GM10248 (cell line): ENCODE results near the gene SERGEF.

ENCODE experiments used
- CTCF ChIA-PET: fragments of 300-600 bp; sonication (Branson Sonifier 250); formaldehyde crosslinking; extraction: SDS; loops from one replicate; lab custom pipeline; 2021; ENCODE audit warnings: antibody characterized with exemption; lab: Yijun Ruan, JAX
- POLR2A ChIA-PET: fragments of 350-650 bp; sonication (Branson Sonifier 250); formaldehyde crosslinking; extraction: SDS; loops from one replicate; lab custom pipeline; 2020; ENCODE audit warnings: antibody characterized with exemption; lab: Yijun Ruan, JAX
- DNase-seq: peaks from one replicate; pipeline ENCODE4 v3.0.0; 2012; ENCODE audit errors: extremely low spot score
- CTCF ChIP-seq: IDR thresholded peaks from 2 replicates; pipeline ENCODE4 v1.5.1; 2012; ENCODE audit warnings: mild to moderate bottlenecking, low read depth; ENCODE audit errors: extremely low read depth, missing control alignments, control extremely low read depth

The SERGEF gene

GRCh38 chr11:17765356-17766072 is 247.3 kb downstream of the SERGEF start:
- DNase-seq: no peak
- ChIA-PET CTCF (interaction anchor here (0.8 to 1.4 kb wide), 2 partner anchors 35 to 213 kb away, joined by 3 read pairs; no protein-coding TSS in a partner anchor), POLR2A (no interaction called here)
- TF ChIP-seq CTCF: no peak

- POLR2A ChIA-PET: no interaction called here
- no peak for DNase-seq
- CTCF ChIA-PET: interaction anchor here (0.8 to 1.4 kb wide), 2 partner anchors 34 to 214 kb away, joined by 3 read pairs; no protein-coding TSS in a partner anchor
- no peak for TF ChIP-seq CTCF
These were observed 248.2 kb downstream of the SERGEF start for GRCh38 chr11:17764446-17765218.

GRCh38 chr11:17763703-17764102 is 249.1 kb downstream of the SERGEF start:
- ChIA-PET CTCF (interaction anchor here (8.9 kb wide), 1 partner anchor 212 kb away, joined by 91 read pairs; no protein-coding TSS in a partner anchor), POLR2A (no interaction called here)
- no peak for TF ChIP-seq CTCF

GRCh38 chr11:17763244-17763643 is 249.6 kb downstream of the SERGEF start:
- CTCF ChIA-PET: interaction anchor here (8.9 kb wide), 1 partner anchor 213 kb away, joined by 91 read pairs; no protein-coding TSS in a partner anchor
- no peak for DNase-seq
- TF ChIP-seq CTCF: no peak
- POLR2A ChIA-PET: no interaction called here

More at GRCh38 chr11:17763703-17764102, 249.1 kb downstream of the SERGEF start:
- no peak for DNase-seq

- DNase-seq: peak; percentile 48
- no peak for TF ChIP-seq CTCF
- POLR2A ChIA-PET: no interaction called here
- CTCF ChIA-PET: interaction anchor here (0.9 to 8.9 kb wide), 3 partner anchors 208 to 219 kb away, joined by 3 to 91 read pairs (median 10); no protein-coding TSS in a partner anchor
These were observed 250.4 kb downstream of the SERGEF start for GRCh38 chr11:17762309-17762974.
